GM12878 (cell line): ENCODE data around the gene C1orf198. TPM values are rescaled to one million over a fixed set of nuclear protein-coding genes. Genes with fewer than 3 reads are reported as not detected.

Experiments
- ATAC-seq: fragments of 200-7000 bp; cut with Tn5 transposase; 3 replicates; pipeline ENCODE4 v1.9.1; 2020; ENCODE audit warnings: mild to moderate bottlenecking, moderate library complexity
- BruUV-seq: library from RNA; stranded (reverse); fragments of 400-500 nt; replicated peaks from 2 replicates; lab custom pipeline; 2021; lab: Mats Ljungman, UMichigan
- CTCF ChIA-PET: fragments of 300-600 bp; sonication (Branson Sonifier 250); formaldehyde crosslinking; extraction: SDS; loops from one replicate; lab custom pipeline; 2021; ENCODE audit warnings: inconsistent platforms; lab: Yijun Ruan, JAX
- POLR2A ChIA-PET: fragments of 350-600 bp; formaldehyde crosslinking; extraction: SDS; loops from one replicate; lab custom pipeline; 2021; ENCODE audit warnings: inconsistent platforms; lab: Charles Lee
- RAD21 ChIA-PET: fragments of 300-600 bp; sonication (Branson Sonifier 250); formaldehyde crosslinking; loops from one replicate; lab custom pipeline; 2023; ENCODE audit warnings: antibody characterized with exemption; ENCODE audit not compliant: unreplicated experiment; lab: Charles Lee
- SMC1A ChIA-PET: fragments of 300-600 bp; sonication (Branson Sonifier 250); formaldehyde crosslinking; loops from one replicate; lab custom pipeline; 2023; ENCODE audit not compliant: unreplicated experiment, uncharacterized antibody; lab: Charles Lee
- DNase-seq: peaks from one replicate; pipeline ENCODE4 v3.0.0-alpha.2; 2011; ENCODE audit warnings: low read depth, low spot score
- FAIRE-seq: peaks from 3 replicates; lab custom pipeline; 2011; peaks lifted over from hg19 to GRCh38; lab: Jason Lieb, UNC
- H2AFZ ChIP-seq: 2 replicates; pipeline ENCODE4 v1.6.0; 2011; ENCODE audit warnings: low read depth, low read length, control low read depth; ENCODE audit not compliant: control insufficient read depth
- H3K27ac ChIP-seq: 2 replicates; pipeline ENCODE4 v1.5.1; 2011; ENCODE audit warnings: control low read depth; ENCODE audit not compliant: control insufficient read depth, insufficient read depth
- H3K27me3 ChIP-seq, 2 experiments: replicated peaks in 1 of 2; 2 replicates each; pipeline versions ENCODE4 v1.6.0 to v1.6.1; 2011; ENCODE audit warnings: low read length in 1 of 2; ENCODE audit not compliant: control insufficient read depth in 2 of 2, insufficient read depth in 2 of 2
- H3K36me3 ChIP-seq, 2 experiments: 2 replicates each; pipeline ENCODE4 v1.5.1; 2011; ENCODE audit warnings: low read length in 1 of 2; ENCODE audit not compliant: control insufficient read depth in 2 of 2, insufficient read depth in 2 of 2
- H3K4me1 ChIP-seq: 2 replicates; pipeline ENCODE4 v1.6.1; 2011; ENCODE audit warnings: mild to moderate bottlenecking, low read length, moderate library complexity, mixed read lengths; ENCODE audit not compliant: control insufficient read depth, insufficient read depth
- H3K4me2 ChIP-seq: 2 replicates; pipeline ENCODE4 v1.6.0; 2011; ENCODE audit warnings: control low read depth; ENCODE audit not compliant: control insufficient read depth, insufficient read depth
- H3K4me3 ChIP-seq: fragments of 200-600 bp; sonication (generic); 2 replicates; pipeline ENCODE4 v1.5.1; 2016
- H3K79me2 ChIP-seq: 2 replicates; pipeline ENCODE4 v1.6.0; 2011; ENCODE audit warnings: low read length; ENCODE audit not compliant: control insufficient read depth, insufficient read depth
- H3K9ac ChIP-seq: 2 replicates; pipeline ENCODE4 v1.8.0; 2011; ENCODE audit warnings: low read length, control low read depth, mixed read lengths; ENCODE audit not compliant: control insufficient read depth, insufficient read depth
- H3K9me3 ChIP-seq: replicated peaks from 3 replicates; pipeline ENCODE4 v1.5.1; 2011; ENCODE audit warnings: mild to moderate bottlenecking, low read length; ENCODE audit not compliant: control insufficient read depth, insufficient read depth
- H4K20me1 ChIP-seq: 2 replicates; pipeline ENCODE4 v1.6.0; 2011; ENCODE audit not compliant: control insufficient read depth, insufficient read depth
- ASH2L ChIP-seq: fragments of 300-600, 200-600 bp; sonication (generic); IDR thresholded peaks from 2 replicates; pipeline ENCODE4 v1.6.1; 2017; ENCODE audit warnings: low read depth, mild to moderate bottlenecking, borderline replicate concordance
- BHLHE40 ChIP-seq, 2 experiments: fragments of 450-650 bp in 1 of 2; IDR thresholded peaks; 2 replicates each; pipeline ENCODE4 v1.6.1; 2011 to 2017; ENCODE audit warnings: low read depth in 2 of 2, borderline replicate concordance in 1 of 2, improper control_type of control experiment in 1 of 2, low read length in 1 of 2, mild to moderate bottlenecking in 1 of 2
- CBX3 ChIP-seq: fragments of 200-600 bp; sonication (generic); IDR thresholded peaks from 2 replicates; pipeline ENCODE4 v1.6.1; 2016; ENCODE audit warnings: low read depth, borderline replicate concordance
- E2F8 ChIP-seq: fragments of 450-650 bp; IDR thresholded peaks from 2 replicates; pipeline ENCODE4 v1.6.1; 2018; ENCODE audit warnings: mild to moderate bottlenecking, low read depth, moderate library complexity; ENCODE audit not compliant: partially characterized antibody
- IRF3 ChIP-seq: fragments of 450-650 bp; IDR thresholded peaks from 2 replicates; pipeline ENCODE4 v1.6.1; 2014; ENCODE audit warnings: mild to moderate bottlenecking
- KLF5 ChIP-seq: fragments of 450-650 bp; IDR thresholded peaks from 2 replicates; pipeline ENCODE4 v1.6.1; 2014; ENCODE audit warnings: mild to moderate bottlenecking; ENCODE audit not compliant: partially characterized antibody
- MYB ChIP-seq: fragments of 150-350 bp; IDR thresholded peaks from 2 replicates; pipeline ENCODE4 v1.6.1; 2014; ENCODE audit warnings: mild to moderate bottlenecking, low read depth, low read length, borderline replicate concordance
- NBN ChIP-seq: fragments of 450-650 bp; IDR thresholded peaks from 2 replicates; pipeline ENCODE4 v1.6.1; 2016
- SUZ12 ChIP-seq: fragments of 200-600 bp; sonication (generic); IDR thresholded peaks from one replicate; pipeline ENCODE4 v1.6.1; 2018; ENCODE audit warnings: antibody characterized with exemption, mild to moderate bottlenecking; ENCODE audit not compliant: unreplicated experiment
- TBL1XR1 ChIP-seq: IDR thresholded peaks from 2 replicates; pipeline ENCODE4 v1.6.1; 2012; ENCODE audit warnings: low read depth, low read length, improper control_type of control experiment
- TCF12 ChIP-seq: IDR thresholded peaks from 2 replicates; pipeline ENCODE4 v1.6.1; 2011; ENCODE audit warnings: low read depth, mild to moderate bottlenecking, low read length
- ZBED1 ChIP-seq: IDR thresholded peaks from 2 replicates; pipeline ENCODE4 v1.6.1; 2016; ENCODE audit warnings: borderline replicate concordance
- ZNF207 ChIP-seq: fragments of 450-650 bp; IDR thresholded peaks from 2 replicates; pipeline ENCODE4 v1.6.1; 2014; ENCODE audit warnings: antibody characterized with exemption, mild to moderate bottlenecking, borderline replicate concordance
- WGBS: methylation state at CpG from one replicate; pipeline ENCODE4 v1.1.6; 2016; ENCODE audit warnings: low lambda C conversion rate; ENCODE audit not compliant: insufficient replicate concordance, insufficient coverage; ENCODE audit errors: missing lambda C conversion rate; 5-methylcytosine and 5-hydroxymethylcytosine counted together
- in situ Hi-C: fragments of 300-500 bp; cut with MboI; formaldehyde crosslinking; loops from 9 replicates; pipeline ENCODE4 v1.14.3; 2018; ENCODE audit warnings: mixed read lengths
- intact Hi-C: fragments of 100-400 bp; cut with micrococcal nuclease; formaldehyde crosslinking; loops from one replicate; pipeline ENCODE4 v1.14.2; 2022; ENCODE audit not compliant: unreplicated experiment
- polyA plus RNA-seq, 11 experiments: library from polyadenylated mRNA; depleted of rRNA in 4 of 11; unstranded in 6 of 11; stranded (reverse) in 5 of 11; fragments of >200 nt; fragmentation: Nextera tagmentation in 4 of 11; fragmentation: Illumina TruSeq in 1 of 11; extraction: Ambion mirVana in 4 of 11; extraction: Trizol in 1 of 11; gene quantifications; 1 replicate in 1 of 11; 2 replicates in 10 of 11; pipeline versions ENCODE4 v1.2.1 to v1.2.3, GENCODE V29; 2011 to 2016; ENCODE audit warnings: inconsistent platforms in 2 of 11, missing spikeins in 2 of 11, low read depth in 1 of 11
- total RNA-seq, 4 experiments: library from RNA; depleted of rRNA in 3 of 4; stranded (reverse); fragments of >200 nt in 3 of 4; fragmentation: Illumina TruSeq in 1 of 4; extraction: Trizol in 1 of 4; gene quantifications; 2 replicates each; pipeline versions ENCODE4 v1.2.1 to v1.2.3, GENCODE V29; 2013 to 2021
- TF ChIP-seq, protein P1 (sequence below): fragments of 450-650 bp; IDR thresholded peaks from 2 replicates; pipeline ENCODE4 v1.6.1; 2017; ENCODE audit warnings: low read depth, mild to moderate bottlenecking, moderate library complexity
- TF ChIP-seq, protein P2 (sequence below): fragments of 150-350 bp; IDR thresholded peaks from 2 replicates; pipeline ENCODE4 v1.6.1; 2014; ENCODE audit warnings: mild to moderate bottlenecking, low read depth, low read length
- TF ChIP-seq, protein P3 (sequence below): IDR thresholded peaks from 2 replicates; pipeline ENCODE4 v1.6.1; 2012; ENCODE audit warnings: low read depth, low read length, improper control_type of control experiment

Gene C1orf198
- total and polyA plus RNA-seq, 10 of the 15 experiments (the other 5 are each of a cell fraction or from before 2014, with no cell fraction given): 0.16 to 2.8 (median 1.1) TPM

- CTCF ChIA-PET: no interaction called here
- H3K36me3 ChIP-seq: no peaks in the 10 kb centered on the region
- FAIRE-seq: no peak
- in situ Hi-C loops: no loop called here
- no peaks in the 10 kb centered on the region for H4K20me1 ChIP-seq
- intact Hi-C loops: no loop called here
- H3K9ac ChIP-seq: no peak overlapping the region
- H3K79me2 ChIP-seq: no peaks in the 10 kb centered on the region
- no TSS peak for BruUV-seq
- H3K27me3 ChIP-seq: no peaks in the 10 kb centered on the region
- no peaks in the 10 kb centered on the region for H3K9me3 ChIP-seq
- POLR2A ChIA-PET: no interaction called here
- SMC1A ChIA-PET: no interaction called here
- no peak overlapping the region for H2AFZ ChIP-seq
- RAD21 ChIA-PET: no interaction called here
- no peak overlapping the region for H3K4me2 ChIP-seq
- WGBS: 27% methylated on average over 14 of the region's 14 CpGs
- DNase-seq: no peak
- H3K4me3 ChIP-seq: no peak overlapping the region
- no peak overlapping the region for H3K27ac ChIP-seq
- ATAC-seq: no peak
- no peaks in the 10 kb centered on the region for H3K4me1 ChIP-seq
- TF ChIP-seq, protein P1, sequence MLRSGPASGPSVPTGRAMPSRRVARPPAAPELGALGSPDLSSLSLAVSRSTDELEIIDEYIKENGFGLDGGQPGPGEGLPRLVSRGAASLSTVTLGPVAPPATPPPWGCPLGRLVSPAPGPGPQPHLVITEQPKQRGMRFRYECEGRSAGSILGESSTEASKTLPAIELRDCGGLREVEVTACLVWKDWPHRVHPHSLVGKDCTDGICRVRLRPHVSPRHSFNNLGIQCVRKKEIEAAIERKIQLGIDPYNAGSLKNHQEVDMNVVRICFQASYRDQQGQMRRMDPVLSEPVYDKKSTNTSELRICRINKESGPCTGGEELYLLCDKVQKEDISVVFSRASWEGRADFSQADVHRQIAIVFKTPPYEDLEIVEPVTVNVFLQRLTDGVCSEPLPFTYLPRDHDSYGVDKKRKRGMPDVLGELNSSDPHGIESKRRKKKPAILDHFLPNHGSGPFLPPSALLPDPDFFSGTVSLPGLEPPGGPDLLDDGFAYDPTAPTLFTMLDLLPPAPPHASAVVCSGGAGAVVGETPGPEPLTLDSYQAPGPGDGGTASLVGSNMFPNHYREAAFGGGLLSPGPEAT: no peak
- TF ChIP-seq, protein P2, sequence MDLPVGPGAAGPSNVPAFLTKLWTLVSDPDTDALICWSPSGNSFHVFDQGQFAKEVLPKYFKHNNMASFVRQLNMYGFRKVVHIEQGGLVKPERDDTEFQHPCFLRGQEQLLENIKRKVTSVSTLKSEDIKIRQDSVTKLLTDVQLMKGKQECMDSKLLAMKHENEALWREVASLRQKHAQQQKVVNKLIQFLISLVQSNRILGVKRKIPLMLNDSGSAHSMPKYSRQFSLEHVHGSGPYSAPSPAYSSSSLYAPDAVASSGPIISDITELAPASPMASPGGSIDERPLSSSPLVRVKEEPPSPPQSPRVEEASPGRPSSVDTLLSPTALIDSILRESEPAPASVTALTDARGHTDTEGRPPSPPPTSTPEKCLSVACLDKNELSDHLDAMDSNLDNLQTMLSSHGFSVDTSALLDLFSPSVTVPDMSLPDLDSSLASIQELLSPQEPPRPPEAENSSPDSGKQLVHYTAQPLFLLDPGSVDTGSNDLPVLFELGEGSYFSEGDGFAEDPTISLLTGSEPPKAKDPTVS: no peak
- TF ChIP-seq TBL1XR1: no peak
- TF ChIP-seq KLF5: no peak
- TF ChIP-seq IRF3: no peak
- TF ChIP-seq, protein P3, sequence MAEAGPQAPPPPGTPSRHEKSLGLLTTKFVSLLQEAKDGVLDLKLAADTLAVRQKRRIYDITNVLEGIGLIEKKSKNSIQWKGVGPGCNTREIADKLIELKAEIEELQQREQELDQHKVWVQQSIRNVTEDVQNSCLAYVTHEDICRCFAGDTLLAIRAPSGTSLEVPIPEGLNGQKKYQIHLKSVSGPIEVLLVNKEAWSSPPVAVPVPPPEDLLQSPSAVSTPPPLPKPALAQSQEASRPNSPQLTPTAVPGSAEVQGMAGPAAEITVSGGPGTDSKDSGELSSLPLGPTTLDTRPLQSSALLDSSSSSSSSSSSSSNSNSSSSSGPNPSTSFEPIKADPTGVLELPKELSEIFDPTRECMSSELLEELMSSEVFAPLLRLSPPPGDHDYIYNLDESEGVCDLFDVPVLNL: no peak
- TF ChIP-seq CBX3: no peak
- no peak for TF ChIP-seq NBN
- TF ChIP-seq MYB: no peak
- no peak for TF ChIP-seq SUZ12
- TF ChIP-seq E2F8: no peak
- TF ChIP-seq TCF12: no peak
- TF ChIP-seq ZNF207: no peak
- no peak for TF ChIP-seq ZBED1
- TF ChIP-seq BHLHE40 (IDR thresholded peaks at IDR 0.05; ENCODE audit: borderline replicate concordance in 1 of 2, low read depth in 2 of 2, low read length in 1 of 2): no peak
- no peak for TF ChIP-seq ASH2L
These were observed 18.7 kb downstream of the C1orf198 start for GRCh38 chr1:230849451-230850224.
